Fibroblast of pulmonary artery (primary cell): ENCODE measurements around the gene GZMA.

Experiments used
- DNase-seq: peaks from one replicate; pipeline ENCODE4 v3.0.0-alpha.2; 2010; ENCODE audit warnings: low read depth
- H3K4me3 ChIP-seq: replicated peaks from 2 replicates; pipeline ENCODE4 v1.5.1; 2011; ENCODE audit warnings: low read depth, mild to moderate bottlenecking, control low read depth, low read length, moderate library complexity
- CTCF ChIP-seq: IDR thresholded peaks from 2 replicates; pipeline ENCODE4 v1.5.1; 2011; ENCODE audit warnings: mild to moderate bottlenecking, control low read depth, low read length, inconsistent platforms; ENCODE audit errors: missing control alignments

The GZMA gene

GRCh38 chr5:55110217-55110616, 7.8 kb downstream of the GZMA start:
- DNase-seq, result no peak
- H3K4me3 ChIP-seq, result no peak overlapping the region
- no peak for TF ChIP-seq CTCF

GRCh38 chr5:55113327-55113726, 10.9 kb downstream of the GZMA start:
- no peak for TF ChIP-seq CTCF
- no peak for DNase-seq
- H3K4me3 ChIP-seq, result no peak overlapping the region

GRCh38 chr5:55114061-55114460, 11.6 kb downstream of the GZMA start:
- H3K4me3 ChIP-seq, result no peak overlapping the region
- DNase-seq, result no peak
- no peak for TF ChIP-seq CTCF

- no peak overlapping the region for H3K4me3 ChIP-seq
- no peak for DNase-seq
- TF ChIP-seq CTCF, result no peak
Observed at GRCh38 chr5:55123365-55123764, 20.9 kb downstream of the GZMA start.

- DNase-seq, result no peak
- TF ChIP-seq CTCF, result no peak
- H3K4me3 ChIP-seq, result no peak overlapping the region
Observed at GRCh38 chr5:55134053-55134722, 31.7 kb downstream of the GZMA start.

GRCh38 chr5:55136521-55136920, 34.1 kb downstream of the GZMA start:
- TF ChIP-seq CTCF, result no peak
- no peak for DNase-seq
- no peak overlapping the region for H3K4me3 ChIP-seq
